Measurements from ENCODE around the gene UBXN10. TPM values are rescaled to one million over a fixed set of nuclear protein-coding genes. Genes with fewer than 3 reads are reported as not detected.

UBXN10 gene
- total and polyA plus RNA-seq, 2 of the 8 experiments (the other 6 are each of a cell fraction or from before 2014, with no cell fraction given), result 0.43 to 0.68 TPM

DNA sequence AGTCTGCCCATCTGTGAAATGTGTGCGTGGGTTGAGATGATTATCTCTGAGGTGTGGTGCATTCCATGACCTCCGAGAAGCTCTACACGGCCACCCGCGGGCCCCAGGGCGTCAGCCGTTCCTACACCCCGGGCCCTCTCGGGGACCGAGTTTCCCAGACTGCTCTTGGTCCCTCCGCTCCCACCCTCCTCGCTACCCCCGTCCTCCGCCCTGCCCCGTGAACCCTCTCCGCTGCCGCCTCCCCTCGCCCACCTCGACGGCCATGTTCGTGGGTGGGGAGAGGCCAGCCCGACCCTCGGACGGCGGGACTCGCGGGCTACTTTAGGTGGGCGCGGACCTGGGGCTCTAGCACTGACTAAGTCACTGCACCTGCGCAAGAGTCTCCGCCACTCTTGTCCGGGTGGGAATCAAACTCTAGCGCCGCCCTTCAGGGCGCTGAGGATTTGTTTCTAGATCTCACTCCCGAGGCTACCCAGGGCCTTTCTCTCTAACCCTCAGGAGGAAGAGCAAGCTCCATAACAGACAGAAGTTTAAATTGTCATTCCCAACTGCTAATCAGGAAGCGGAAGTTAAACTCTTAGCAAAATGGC, 57.1 kb downstream of the UBXN10 start (continued):
- peak in 2 of 3 experiments; percentile 7 to 43; a peak in 3 of 4 replicates for TF ChIP-seq CTCF (IDR thresholded peaks at IDR 0.05; ENCODE audit: control extremely low read depth in 1 of 3, insufficient read depth in 1 of 3, low read depth in 1 of 3, low read length in 3 of 3)

Other genes starting within 250 kb of the UBXN10 start
- 0.69 and 1.0 TPM in 2 replicates for gene PLA2G2A, start 206.5 kb upstream of the UBXN10 start, total RNA-seq (2021; fragmentation: NEBNext Ultra II Directional; extraction: Animal tissue kit (Norgen Biotek cat#: 25700))
- gene PLA2G2A, start 206.5 kb upstream of the UBXN10 start, polyA plus RNA-seq (2011; rRNA removed), result 2.1 and 3.7 TPM in 2 replicates
- not detected in 2 replicates for gene PLA2G5, start 115.9 kb upstream of the UBXN10 start, total RNA-seq (2021; fragmentation: NEBNext Ultra II Directional; extraction: Animal tissue kit (Norgen Biotek cat#: 25700))
- 0.05 TPM in 1 of 2 replicates, not detected in the other for gene PLA2G5, start 115.9 kb upstream of the UBXN10 start, polyA plus RNA-seq (2011; rRNA removed)
- not detected in 2 replicates for gene PLA2G2D, start 66.6 kb upstream of the UBXN10 start, total RNA-seq (2021; fragmentation: NEBNext Ultra II Directional; extraction: Animal tissue kit (Norgen Biotek cat#: 25700))
- gene PLA2G2D, start 66.6 kb upstream of the UBXN10 start, polyA plus RNA-seq (2011; rRNA removed), result not detected in 2 replicates
- not detected in 2 replicates for gene PLA2G2F, start 46.8 kb upstream of the UBXN10 start, total RNA-seq (2021; fragmentation: NEBNext Ultra II Directional; extraction: Animal tissue kit (Norgen Biotek cat#: 25700))
- gene PLA2G2F, start 46.8 kb upstream of the UBXN10 start, polyA plus RNA-seq (2011; rRNA removed), result not detected in 2 replicates
- not detected in 2 replicates for gene PLA2G2C, start 422 bp downstream of the UBXN10 start, total RNA-seq (2021; fragmentation: NEBNext Ultra II Directional; extraction: Animal tissue kit (Norgen Biotek cat#: 25700))
- not detected in 2 replicates for gene PLA2G2C, start 422 bp downstream of the UBXN10 start, polyA plus RNA-seq (2011; rRNA removed)
- 0.78 and 2.3 TPM in 2 replicates for gene VWA5B1, start 104.8 kb downstream of the UBXN10 start, total RNA-seq (2021; fragmentation: NEBNext Ultra II Directional; extraction: Animal tissue kit (Norgen Biotek cat#: 25700))
- gene VWA5B1, start 104.8 kb downstream of the UBXN10 start, polyA plus RNA-seq (2011; rRNA removed), result 0.54 and 1.3 TPM in 2 replicates